Stomach (tissue), 9 donors: ENCODE data around the gene GPR17. TPM values are rescaled to one million over a fixed set of nuclear protein-coding genes. Genes with fewer than 3 reads are reported as not detected.
A peak's percentile ranks its signal among the peaks of the same experiment; 100 is the strongest.

Experiments
- DNase-seq, 2 donors: peaks; one replicate each; pipeline versions ENCODE4 v3.0.0 to v3.0.0-alpha.2; 2013 to 2019
- H3K27ac ChIP-seq, 5 donors: fragments of 200-600 bp in 4 of 5; sonication (generic) in 4 of 5; one replicate each; pipeline ENCODE4 v1.5.1; 2013 to 2019; ENCODE audit warnings: mild to moderate bottlenecking in 1 of 5, moderate library complexity in 1 of 5
- H3K27me3 ChIP-seq, 3 donors: fragments of 200-600 bp; sonication (generic); one replicate each; pipeline ENCODE4 v1.5.1; 2017 to 2019; ENCODE audit warnings: mixed run types in 1 of 3
- H3K36me3 ChIP-seq, 4 donors: fragments of 200-600 bp; sonication (generic); 1 replicate in 3 of 4; 2 replicates in 1 of 4; pipeline ENCODE4 v1.5.1; 2016 to 2019
- H3K4me1 ChIP-seq, 4 donors: fragments of 200-600 bp; sonication (generic); one replicate each; pipeline ENCODE4 v1.5.1; 2016 to 2019
- H3K4me3 ChIP-seq, 4 donors: fragments of 200-600 bp; sonication (generic) in 3 of 4; one replicate each; pipeline ENCODE4 v1.5.1; 2016 to 2019; ENCODE audit warnings: mild to moderate bottlenecking in 1 of 4
- H3K9me3 ChIP-seq, 4 donors: fragments of 200-600 bp; sonication (generic); one replicate each; pipeline ENCODE4 v1.5.1; 2016 to 2019
- CTCF ChIP-seq, 7 experiments: fragments of 450-650 bp in 4 of 7; fragments of 200-600 bp in 3 of 7; sonication (generic) in 3 of 7; IDR thresholded peaks; one replicate each; pipeline ENCODE4 v1.5.1; 2016 to 2019; ENCODE audit warnings: antibody characterized with exemption in 7 of 7, control low read depth in 2 of 7, mild to moderate bottlenecking in 1 of 7
- EP300 ChIP-seq: sonication (generic); formaldehyde crosslinking; IDR thresholded peaks from one replicate; pipeline ENCODE4 v1.6.1; 2017; ENCODE audit warnings: antibody characterized with exemption
- POLR2A ChIP-seq, 4 donors: fragments of 450-650 bp; IDR thresholded peaks; one replicate each; pipeline ENCODE4 v1.6.1; 2016; ENCODE audit warnings: antibody characterized with exemption in 4 of 4, control low read depth in 2 of 4, mild to moderate bottlenecking in 1 of 4, moderate library complexity in 1 of 4
- POLR2AphosphoS5 ChIP-seq, 3 donors: sonication (generic); formaldehyde crosslinking; IDR thresholded peaks; one replicate each; pipeline ENCODE4 v1.6.1; 2016; ENCODE audit warnings: antibody characterized with exemption in 3 of 3
- WGBS, 5 donors: extraction: QIAGEN DNeasy Blood & Tissue Kit in 3 of 5; methylation state at CpG; one replicate each; pipeline versions ENCODE4 v1.1.5 to v1.1.7; 2013 to 2018; 5-methylcytosine and 5-hydroxymethylcytosine counted together
- intact Hi-C: fragments of 100-400 bp; cut with DNase I; formaldehyde crosslinking; loops from one replicate; pipeline ENCODE4 v1.15.1; 2023; ENCODE audit warnings: low total_unique reads
- polyA plus RNA-seq, 3 donors: library from polyadenylated mRNA; stranded (reverse); fragments of 200-250 nt; gene quantifications; one replicate each; pipeline ENCODE4 v1.2.3, GENCODE V29; 2013
- total RNA-seq, 5 donors: library from RNA; depleted of rRNA; stranded (reverse); fragments of >200 nt; gene quantifications; one replicate each; pipeline versions ENCODE4 v1.1.0 to v1.2.3, GENCODE V29; 2014 to 2016
- donor health status: healthy with polysubstance abuse.
- donor health status: Bipolar disorder and iron deficiency.
- donor health status: healthy.

GPR17 gene
- total and polyA plus RNA-seq, 8 donors: 0.19 to 0.61 (median 0.25) TPM; not detected in 5

DNA sequence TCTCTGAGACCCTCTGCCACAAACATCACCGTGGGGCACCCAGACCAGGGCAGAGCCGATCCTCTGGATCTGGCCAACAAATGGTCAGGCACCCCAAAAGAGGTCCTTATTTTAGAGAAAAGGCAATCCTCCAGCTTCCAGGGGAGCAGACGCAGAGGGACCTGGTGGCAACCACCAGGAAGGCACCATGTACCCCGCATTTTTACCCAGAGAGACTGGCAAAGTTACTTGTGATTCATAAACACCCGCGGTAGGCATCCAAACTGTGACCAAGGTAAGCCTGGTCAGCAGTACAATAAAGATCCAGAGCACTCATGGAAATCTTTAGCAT is 18.9 kb downstream of the GPR17 start:
- Histone ChIP-seq H3K4me1 (peaks cover 19 to 74% (median 47%) of the 10 kb centered on the region in 4 donors), H3K4me3 (peak overlapping the region; percentile 36 to 43 (median 40)), H3K27ac (peak overlapping the region; percentile 35 to 84 (median 76)), H3K9me3 (no peaks in the 10 kb centered on the region), H3K27me3 (peaks cover 0 to 36% (median 14%) of the 10 kb centered on the region in 3 donors), H3K36me3 (no peaks in the 10 kb centered on the region)
- no peak for DNase-seq
- WGBS, 5 donors: 69 to 95% (median 87%) methylated on average over 6 of the region's 6 CpGs
- intact Hi-C loops: no loop called here
- TF ChIP-seq CTCF (IDR thresholded peaks at IDR 0.05): no peak
- TF ChIP-seq EP300: no peak
- TF ChIP-seq POLR2A (IDR thresholded peaks at IDR 0.05): no peak
- TF ChIP-seq POLR2AphosphoS5 (IDR thresholded peaks at IDR 0.05): no peak

DNA sequence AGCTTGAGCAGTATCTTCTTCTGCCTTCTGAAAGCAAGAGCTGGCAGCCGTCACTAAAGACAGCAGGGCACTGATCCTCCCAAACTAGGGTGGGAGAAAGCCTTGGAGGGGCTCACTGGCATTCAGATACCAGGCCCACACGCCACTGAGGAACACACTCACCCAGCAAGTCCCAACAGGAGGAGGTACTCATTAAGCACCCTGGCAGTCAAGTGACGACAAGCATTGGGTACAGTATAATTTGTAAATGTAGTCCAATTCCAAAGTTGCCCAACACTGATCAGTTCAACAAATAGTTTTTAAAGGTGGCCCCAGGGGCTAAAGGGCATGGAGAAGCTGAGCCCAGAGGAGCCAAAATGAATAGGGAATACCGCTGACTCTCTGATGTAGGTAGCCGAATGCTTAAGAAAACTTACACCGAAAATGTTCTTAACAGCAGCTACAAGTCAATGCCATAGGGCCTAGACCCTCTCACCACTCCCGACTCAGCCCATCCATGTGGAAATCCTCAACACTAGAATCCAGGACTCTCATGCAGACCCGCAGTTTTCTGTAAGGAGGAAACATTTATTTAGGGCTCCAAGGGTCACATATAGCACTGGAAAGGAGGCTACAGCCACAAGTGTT is 19.4 kb downstream of the GPR17 start:
- Histone ChIP-seq H3K9me3 (no peaks in the 10 kb centered on the region), H3K4me3 (no peak overlapping the region), H3K36me3 (no peaks in the 10 kb centered on the region), H3K27ac (peak overlapping the region in 4 of 5 donors; percentile 72 to 84 (median 76)), H3K27me3 (peaks cover 0 to 36% (median 14%) of the 10 kb centered on the region in 3 donors), H3K4me1 (peaks cover 19 to 73% (median 47%) of the 10 kb centered on the region in 4 donors)
- DNase-seq: no peak
- 81 to 91% (median 84%) methylated on average over 8 of the region's 8 CpGs for WGBS, 5 donors
- intact Hi-C loops: no loop called here
- TF ChIP-seq EP300 (no peak), POLR2A (IDR thresholded peaks at IDR 0.05) (no peak), POLR2AphosphoS5 (IDR thresholded peaks at IDR 0.05) (no peak), CTCF (IDR thresholded peaks at IDR 0.05) (no peak)

DNA sequence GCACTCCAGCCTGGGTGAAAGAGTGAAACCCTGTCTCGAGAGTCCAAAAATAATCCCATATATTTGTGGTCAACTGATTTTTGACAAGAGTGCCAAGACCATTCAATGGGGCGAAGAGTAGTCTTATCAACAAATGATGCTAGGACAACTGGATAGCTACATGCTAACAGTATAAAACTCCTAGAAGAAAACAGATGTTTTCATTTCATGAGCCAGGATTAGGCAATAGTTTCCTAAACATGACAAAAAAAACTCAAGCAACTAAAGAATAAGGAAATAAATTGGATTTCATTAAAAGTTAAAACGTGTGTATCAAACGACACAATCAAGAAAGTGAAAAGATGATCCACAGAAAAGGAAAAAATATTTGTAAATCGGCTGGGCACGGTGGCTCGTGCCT is 23.1 kb downstream of the GPR17 start:
- Histone ChIP-seq H3K27ac (peak overlapping the region in 3 of 5 donors; percentile 20 to 94 (median 28)), H3K4me3 (no peak overlapping the region), H3K36me3 (no peaks in the 10 kb centered on the region), H3K9me3 (no peaks in the 10 kb centered on the region), H3K4me1 (peaks cover 4 to 62% (median 29%) of the 10 kb centered on the region in 4 donors), H3K27me3 (peaks cover 0 to 45% (median 10%) of the 10 kb centered on the region in 3 donors)
- no peak for DNase-seq
- TF ChIP-seq POLR2A (IDR thresholded peaks at IDR 0.05): no peak
- TF ChIP-seq POLR2AphosphoS5 (IDR thresholded peaks at IDR 0.05): no peak
- TF ChIP-seq CTCF (IDR thresholded peaks at IDR 0.05): no peak
- no peak for TF ChIP-seq EP300
- intact Hi-C loops: no loop called here
- 70 to 85% (median 79%) methylated on average over 7 of the region's 7 CpGs for WGBS, 5 donors

DNA sequence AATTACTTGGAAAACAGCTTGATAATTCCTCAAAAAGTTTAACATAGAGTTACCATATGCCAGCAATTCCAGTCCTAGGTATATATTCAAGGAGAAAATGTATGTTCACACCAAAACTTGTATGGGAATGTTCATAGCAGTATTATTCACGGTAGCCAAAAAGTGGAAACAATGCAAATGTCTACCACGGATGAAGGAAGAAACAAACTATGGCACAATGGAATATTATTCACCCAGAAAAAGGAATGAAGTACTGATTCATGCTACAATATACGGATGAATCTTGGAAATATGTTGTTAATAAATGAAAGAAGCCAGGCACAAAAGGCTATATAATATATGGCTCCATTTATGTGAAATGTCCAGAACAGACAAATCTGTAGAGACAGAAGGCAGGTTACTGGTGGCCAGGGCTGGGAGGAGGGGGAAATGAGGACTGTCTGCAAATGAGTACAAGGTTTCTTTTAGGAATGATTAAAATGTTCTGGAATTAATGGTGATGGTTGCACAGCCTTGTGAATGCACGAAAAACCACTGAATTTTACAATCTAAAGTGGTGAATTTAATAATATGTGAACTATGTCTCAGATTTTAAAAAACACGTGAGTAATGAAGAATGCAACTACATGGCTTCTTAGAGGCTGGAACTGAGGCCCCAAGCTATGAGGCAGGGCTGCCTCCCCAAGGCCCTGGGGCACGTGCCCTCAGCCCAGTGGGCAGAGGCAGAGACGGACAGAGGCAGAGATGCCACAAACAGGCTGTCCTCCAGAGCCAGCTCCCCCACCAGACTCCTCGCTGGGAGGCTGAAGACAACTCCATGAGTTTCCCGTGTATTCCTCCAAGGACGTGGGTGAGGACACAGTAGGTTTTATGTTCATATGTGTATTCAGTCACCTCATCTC is 24.4 kb downstream of the GPR17 start:
- H3K9me3 ChIP-seq: no peaks in the 10 kb centered on the region
- H3K4me1 ChIP-seq: peaks cover 2 to 62% (median 32%) of the 10 kb centered on the region in 4 donors
- H3K27ac ChIP-seq: peak overlapping the region in 3 of 5 donors; percentile 6 to 94 (median 88)
- WGBS, 5 donors: 64 to 81% (median 79%) methylated on average over 10 of the region's 10 CpGs
- peak in 1 of 2 donors; percentile 2 for DNase-seq
- H3K36me3 ChIP-seq: no peaks in the 10 kb centered on the region
- H3K27me3 ChIP-seq: peaks cover 0 to 45% (median 16%) of the 10 kb centered on the region in 3 donors
- no peak overlapping the region for H3K4me3 ChIP-seq
- TF ChIP-seq EP300: no peak
- no peak for TF ChIP-seq CTCF (IDR thresholded peaks at IDR 0.05)
- TF ChIP-seq POLR2AphosphoS5 (IDR thresholded peaks at IDR 0.05): no peak
- no peak for TF ChIP-seq POLR2A (IDR thresholded peaks at IDR 0.05)
- intact Hi-C loops: no loop called here
